IMR-90 (cell line): ENCODE measurements around the gene PSG2. TPM values are rescaled to one million over a fixed set of nuclear protein-coding genes. Genes with fewer than 3 reads are reported as not detected.
"Not testable (repeated sequence)": the region's sequence is repeated elsewhere in the genome, so short reads cannot be mapped to it uniquely, and the experiment has no call there.

Source experiments
- ATAC-seq: fragments of 200-7000 bp; cut with Tn5 transposase; 2 replicates; pipeline ENCODE4 v1.9.1; 2020; ENCODE audit warnings: low read depth, mild to moderate bottlenecking, moderate library complexity
- BruUV-seq: library from RNA; stranded (reverse); fragments of 400-500 nt; replicated peaks from 2 replicates; lab custom pipeline; 2021; lab: Mats Ljungman, UMichigan
- CTCF ChIA-PET: fragments of 300-600 bp; formaldehyde crosslinking; extraction: SDS; loops from one replicate; lab custom pipeline; 2021; ENCODE audit warnings: antibody characterized with exemption; lab: Yijun Ruan, JAX
- POLR2A ChIA-PET: fragments of 300-600 bp; sonication (Branson Sonifier 250); formaldehyde crosslinking; loops from one replicate; lab custom pipeline; 2022; ENCODE audit warnings: antibody characterized with exemption; ENCODE audit not compliant: unreplicated experiment; lab: Charles Lee
- DNase-seq: peaks from one replicate; pipeline ENCODE4 v3.0.0; 2013
- H2AFZ ChIP-seq: replicated peaks from 2 replicates; pipeline ENCODE3; 2013; ENCODE audit warnings: low read length, mild to moderate bottlenecking; ENCODE audit not compliant: poor library complexity
- H2AK5ac ChIP-seq: 2 replicates; pipeline ENCODE4 v1.6.1; 2013; ENCODE audit warnings: low read depth, low read length, inconsistent platforms
- H2AK9ac ChIP-seq: replicated peaks from 2 replicates; pipeline ENCODE3; 2013; ENCODE audit warnings: mild to moderate bottlenecking, low read depth, low read length, moderate library complexity; ENCODE audit not compliant: poor library complexity
- H2BK120ac ChIP-seq: 2 replicates; pipeline ENCODE4 v1.6.1; 2013; ENCODE audit warnings: low read depth, low read length, inconsistent platforms
- H2BK15ac ChIP-seq: 3 replicates; pipeline ENCODE4 v1.6.1; 2013; ENCODE audit warnings: low read depth, low read length, inconsistent platforms
- H2BK20ac ChIP-seq: 2 replicates; pipeline ENCODE4 v1.6.1; 2013; ENCODE audit warnings: low read depth, mild to moderate bottlenecking, inconsistent platforms, low read length, moderate library complexity
- H2BK5ac ChIP-seq: 2 replicates; pipeline ENCODE4 v1.6.1; 2013; ENCODE audit warnings: mild to moderate bottlenecking, low read depth, low read length, inconsistent platforms; ENCODE audit not compliant: poor library complexity, severe bottlenecking
- H3K14ac ChIP-seq: replicated peaks from 2 replicates; pipeline ENCODE4 v1.6.1; 2013; ENCODE audit warnings: low read depth, low read length, inconsistent platforms
- H3K18ac ChIP-seq: 2 replicates; pipeline ENCODE4 v1.6.1; 2013; ENCODE audit warnings: low read depth, low read length, control low read depth
- H3K23ac ChIP-seq: 2 replicates; pipeline ENCODE4 v1.6.1; 2013; ENCODE audit warnings: low read depth, low read length, inconsistent platforms
- H3K27ac ChIP-seq: 2 replicates; pipeline ENCODE4 v1.5.1; 2013; ENCODE audit warnings: mild to moderate bottlenecking, control low read depth, low read length; ENCODE audit not compliant: insufficient read depth
- H3K27me3 ChIP-seq: 2 replicates; pipeline ENCODE4 v1.6.1; 2013; ENCODE audit warnings: low read length; ENCODE audit not compliant: control insufficient read depth, insufficient read depth
- H3K36me3 ChIP-seq: 2 replicates; pipeline ENCODE4 v1.6.1; 2013; ENCODE audit warnings: low read length, mixed read lengths; ENCODE audit not compliant: control insufficient read depth, insufficient read depth
- H3K4ac ChIP-seq: 2 replicates; pipeline ENCODE4 v1.6.1; 2013; ENCODE audit warnings: low read depth, low read length, inconsistent platforms
- H3K4me1 ChIP-seq: 2 replicates; pipeline ENCODE4 v1.6.1; 2013; ENCODE audit warnings: low read length, mixed read lengths; ENCODE audit not compliant: control insufficient read depth, insufficient read depth
- H3K4me2 ChIP-seq: 2 replicates; pipeline ENCODE4 v1.6.1; 2013; ENCODE audit warnings: low read depth, mild to moderate bottlenecking, control low read depth, low read length, moderate library complexity
- H3K4me3 ChIP-seq: 2 replicates; pipeline ENCODE4 v1.5.1; 2013; ENCODE audit warnings: low read depth, mild to moderate bottlenecking, control low read depth, low read length, moderate library complexity; ENCODE audit not compliant: insufficient read depth
- H3K56ac ChIP-seq: 2 replicates; pipeline ENCODE4 v1.6.1; 2013; ENCODE audit warnings: low read length, inconsistent platforms; ENCODE audit not compliant: insufficient read depth; ENCODE audit errors: extremely low read depth
- H3K79me1 ChIP-seq, 2 experiments: 2 replicates each; pipeline ENCODE4 v1.6.1; 2013; ENCODE audit warnings: low read length in 2 of 2, inconsistent platforms in 1 of 2, low read depth in 1 of 2
- H3K9ac ChIP-seq: 2 replicates; pipeline ENCODE4 v1.6.1; 2013; ENCODE audit warnings: low read depth, low read length, control low read depth
- H3K9me1 ChIP-seq: 2 replicates; pipeline ENCODE4 v1.6.1; 2013; ENCODE audit warnings: low read length, inconsistent platforms; ENCODE audit not compliant: insufficient read depth
- H3K9me3 ChIP-seq: 2 replicates; pipeline ENCODE4 v1.6.1; 2013; ENCODE audit warnings: low read length; ENCODE audit not compliant: control insufficient read depth, insufficient read depth
- H4K20me1 ChIP-seq: 2 replicates; pipeline ENCODE4 v1.6.1; 2013; ENCODE audit warnings: low read length, inconsistent platforms; ENCODE audit not compliant: insufficient read depth
- H4K5ac ChIP-seq: 2 replicates; pipeline ENCODE4 v1.6.1; 2013; ENCODE audit warnings: mild to moderate bottlenecking, low read depth, low read length, control low read depth
- H4K8ac ChIP-seq, 2 experiments: 2 replicates each; pipeline ENCODE4 v1.6.1; 2013; ENCODE audit warnings: low read depth in 2 of 2, low read length in 2 of 2, control low read depth in 1 of 2, inconsistent platforms in 1 of 2
- H4K91ac ChIP-seq: 2 replicates; pipeline ENCODE4 v1.6.1; 2013; ENCODE audit warnings: low read depth, low read length, inconsistent platforms; ENCODE audit not compliant: insufficient read depth
- WGBS, 2 experiments: methylation state at CpG; one replicate each; pipeline versions ENCODE4 v1.1.5 to v1.1.7; 2013; ENCODE audit warnings: missing lambda C conversion rate in 2 of 2; ENCODE audit not compliant: insufficient read length in 1 of 2; ENCODE audit errors: extremely low coverage in 2 of 2; 5-methylcytosine and 5-hydroxymethylcytosine counted together
- dilution Hi-C: fragments of 300-500 bp; cut with HindIII; formaldehyde crosslinking; loops from one replicate; pipeline ENCODE4 v1.14.3; 2018; ENCODE audit warnings: low sequenced_read_pairs; ENCODE audit not compliant: unreplicated experiment
- in situ Hi-C: fragments of 300-500 bp; cut with MboI; formaldehyde crosslinking; loops from 3 replicates; pipeline ENCODE4 v1.14.3; 2019; ENCODE audit warnings: low sequenced_read_pairs, inconsistent platforms, mixed read lengths
- intact Hi-C: fragments of 100-400 bp; cut with micrococcal nuclease; formaldehyde crosslinking; loops from 2 replicates; pipeline ENCODE4 v1.10.0; 2022
- polyA plus RNA-seq, 3 experiments: library from polyadenylated mRNA; depleted of rRNA; stranded (reverse); fragments of >200 nt; gene quantifications; 2 replicates each; pipeline ENCODE4 v1.2.3, GENCODE V29; 2012; ENCODE audit warnings: low replicate concordance in 1 of 3
- total RNA-seq: library from RNA; depleted of rRNA; stranded (reverse); fragments of >200 nt; gene quantifications from 2 replicates; pipeline ENCODE4 v1.2.3, GENCODE V29; 2012

The PSG2 gene
- total and polyA plus RNA-seq, 2 of the 4 experiments (the other 2 are of a cell fraction), result 0.18 to 0.31 TPM

- H2BK15ac ChIP-seq, H3K9me1 ChIP-seq, H4K8ac ChIP-seq, H3K56ac ChIP-seq, H4K20me1 ChIP-seq, BruUV-seq, H2BK120ac ChIP-seq, H3K27me3 ChIP-seq, H3K27ac ChIP-seq, H3K79me1 ChIP-seq, dilution Hi-C loops, intact Hi-C loops, H2AFZ ChIP-seq, H3K4me3 ChIP-seq, H3K36me3 ChIP-seq, in situ Hi-C loops, POLR2A ChIA-PET, H4K5ac ChIP-seq, H3K4ac ChIP-seq, H3K14ac ChIP-seq, H2AK5ac ChIP-seq, H3K4me1 ChIP-seq, H3K4me2 ChIP-seq, ATAC-seq, H2BK5ac ChIP-seq, DNase-seq, H2BK20ac ChIP-seq, H3K9ac ChIP-seq, H3K23ac ChIP-seq, H2AK9ac ChIP-seq, H3K9me3 ChIP-seq, H4K91ac ChIP-seq, H3K18ac ChIP-seq: not testable (repeated sequence)
- WGBS, 2 experiments, result 100% methylated on average over 1 of the region's 3 CpGs; no CpG with 5 or more reads in 1 of the 2 experiments
- CTCF ChIA-PET, result interaction anchor here (1.0 kb wide), 1 partner anchor 40 kb away, joined by 4 read pairs; no protein-coding TSS in a partner anchor
Observed at GRCh38 chr19:43047966-43048365, 34.5 kb downstream of the PSG2 start.

DNA sequence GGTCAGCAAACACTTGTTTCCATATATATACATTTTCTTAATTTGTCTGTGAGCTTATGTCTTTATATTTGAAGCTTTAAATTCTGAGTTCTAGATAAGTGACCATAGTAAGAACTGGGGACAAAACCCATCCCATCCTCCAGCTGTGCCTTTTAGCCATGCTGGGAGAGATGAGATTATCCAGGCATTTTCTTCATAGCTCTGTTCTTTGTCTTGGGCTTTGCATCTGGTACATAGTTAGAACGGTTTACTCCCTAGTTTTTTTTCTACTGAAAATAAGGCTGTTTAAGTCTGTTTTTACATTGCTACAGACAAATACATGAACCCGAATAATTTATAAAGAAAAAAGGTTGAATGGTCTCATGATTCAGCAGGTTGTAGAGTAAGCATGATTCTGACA, 35.9 kb downstream of the PSG2 start:
- H4K8ac ChIP-seq, H2BK20ac ChIP-seq, POLR2A ChIA-PET, H3K18ac ChIP-seq, H3K79me1 ChIP-seq, DNase-seq, H3K14ac ChIP-seq, H3K56ac ChIP-seq, ATAC-seq, H3K4me2 ChIP-seq, CTCF ChIA-PET, H3K27me3 ChIP-seq, H4K20me1 ChIP-seq, in situ Hi-C loops, H2BK15ac ChIP-seq, H3K4me1 ChIP-seq, H2BK120ac ChIP-seq, BruUV-seq, H2AK5ac ChIP-seq, H2BK5ac ChIP-seq, H3K36me3 ChIP-seq, H2AFZ ChIP-seq, dilution Hi-C loops, H3K9ac ChIP-seq, H3K23ac ChIP-seq, intact Hi-C loops, H3K4me3 ChIP-seq, H3K27ac ChIP-seq, H4K5ac ChIP-seq, H3K9me1 ChIP-seq, H4K91ac ChIP-seq, H2AK9ac ChIP-seq, H3K4ac ChIP-seq, H3K9me3 ChIP-seq: not testable (repeated sequence)
- WGBS, 2 experiments, result no CpG with 5 or more reads among the region's 2 CpGs
